Medulla oblongata (tissue), 1 donor: ENCODE results near the gene CIC.
"Not testable (repeated sequence)": the region's sequence is repeated elsewhere in the genome, so short reads cannot be mapped to it uniquely, and the experiment has no call there.

Source experiments
- DNase-seq: peaks from one replicate; pipeline ENCODE4 v3.0.0-alpha.2; 2015; ENCODE audit errors: extremely low spot score

Gene CIC

GRCh38 chr19:42333975-42334696 is 65.1 kb downstream of the CIC start:
- DNase-seq = no peak

GRCh38 chr19:42334697-42335373 is 65.8 kb downstream of the CIC start:
- no peak for DNase-seq

GRCh38 chr19:42335374-42335936 is 66.4 kb downstream of the CIC start:
- no peak for DNase-seq

DNA sequence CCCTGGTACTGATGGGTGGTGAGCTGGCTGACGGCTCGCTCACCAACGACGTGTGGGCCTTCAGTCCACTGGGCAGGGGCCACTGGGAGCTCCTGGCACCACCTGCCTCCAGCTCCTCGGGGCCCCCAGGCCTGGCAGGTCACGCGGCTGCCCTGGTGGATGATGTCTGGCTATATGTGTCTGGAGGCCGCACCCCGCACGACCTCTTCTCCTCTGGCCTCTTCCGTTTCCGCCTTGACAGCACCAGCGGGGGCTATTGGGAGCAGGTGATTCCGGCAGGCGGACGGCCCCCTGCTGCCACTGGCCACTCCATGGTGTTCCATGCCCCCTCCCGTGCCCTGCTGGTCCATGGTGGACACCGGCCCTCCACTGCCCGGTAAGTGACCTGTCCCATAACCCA is 66.9 kb downstream of the CIC start:
- DNase-seq = no peak

GRCh38 chr19:42339126-42339860 is 70.2 kb downstream of the CIC start:
- DNase-seq = not testable (repeated sequence)

DNA sequence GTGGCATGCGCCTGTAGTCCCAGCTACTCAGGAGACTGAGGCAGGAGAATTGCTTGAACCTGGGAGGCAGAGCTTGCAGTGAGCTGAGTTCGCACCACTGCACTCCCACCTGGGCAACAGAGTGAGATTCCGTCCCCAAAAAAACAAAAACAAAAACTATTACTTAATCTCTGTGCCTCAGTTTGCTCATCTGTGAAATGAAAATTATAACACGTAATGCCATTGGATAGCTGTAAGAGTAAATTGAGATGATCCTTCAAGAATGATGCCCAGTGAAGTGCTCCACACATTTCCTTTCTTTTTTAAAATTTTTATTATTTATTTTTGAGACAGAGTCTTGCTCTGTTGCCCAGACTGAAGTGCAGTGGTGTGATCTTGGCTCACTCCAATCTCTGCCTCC is 70.9 kb downstream of the CIC start:
- DNase-seq = not testable (repeated sequence)

DNA sequence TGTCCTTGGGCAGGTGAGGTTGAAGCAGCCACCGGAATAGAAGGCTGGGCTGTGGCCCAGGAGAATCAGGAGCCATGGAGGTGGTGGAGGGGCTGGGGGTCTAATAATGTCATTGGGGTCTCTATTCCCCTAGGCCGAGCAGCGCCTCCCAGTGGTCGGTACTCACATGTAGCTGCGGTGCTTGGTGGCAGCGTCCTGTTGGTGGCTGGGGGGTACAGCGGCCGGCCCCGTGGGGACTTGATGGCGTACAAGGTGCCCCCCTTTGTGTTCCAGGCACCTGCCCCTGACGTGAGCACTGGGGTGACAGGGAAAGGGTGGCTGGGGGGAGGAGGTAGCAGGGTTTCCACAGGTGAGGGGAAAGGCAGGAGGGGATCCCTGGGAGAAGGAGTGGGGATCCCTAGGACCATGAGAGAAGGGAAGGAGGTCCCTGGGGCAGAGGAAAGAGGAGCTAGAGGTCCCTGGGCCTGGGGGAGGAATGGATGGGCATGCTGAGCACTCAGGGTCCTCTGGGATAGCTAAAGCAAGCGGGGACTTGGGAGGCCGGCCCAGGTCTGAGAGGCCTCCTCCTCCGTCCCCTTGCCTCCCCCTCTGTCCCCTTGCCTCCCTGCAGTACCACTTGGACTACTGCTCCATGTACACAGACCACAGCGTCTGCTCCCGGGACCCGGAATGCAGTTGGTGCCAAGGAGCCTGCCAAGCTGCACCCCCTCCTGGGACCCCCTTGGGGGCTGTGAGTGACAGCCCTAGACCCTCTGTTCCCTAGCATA is 74.5 kb downstream of the CIC start:
- no peak for DNase-seq

DNA sequence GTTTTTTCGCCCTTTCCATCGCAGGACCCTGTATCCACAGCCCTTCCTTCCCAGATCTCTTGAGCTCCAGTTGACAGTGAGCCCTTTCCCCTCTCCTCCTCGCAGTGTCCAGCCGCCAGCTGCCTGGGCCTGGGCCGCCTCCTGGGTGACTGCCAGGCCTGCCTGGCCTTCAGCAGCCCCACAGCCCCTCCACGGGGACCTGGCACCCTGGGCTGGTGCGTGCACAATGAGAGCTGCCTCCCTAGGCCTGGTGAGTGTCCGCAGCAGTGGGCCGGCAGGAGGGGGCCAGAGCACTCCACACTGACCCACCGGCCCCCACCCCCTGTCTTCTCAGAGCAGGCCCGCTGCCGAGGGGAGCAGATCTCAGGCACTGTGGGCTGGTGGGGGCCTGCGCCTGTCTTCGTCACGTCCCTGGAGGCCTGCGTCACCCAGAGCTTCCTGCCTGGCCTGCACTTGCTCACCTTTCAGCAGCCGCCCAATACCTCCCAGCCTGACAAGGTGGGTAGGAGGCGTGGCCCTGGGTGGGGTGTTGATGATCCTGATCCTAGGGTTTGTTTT is 75.4 kb downstream of the CIC start:
- no peak for DNase-seq
